Measurements from ENCODE around the gene PMF1.

DNA sequence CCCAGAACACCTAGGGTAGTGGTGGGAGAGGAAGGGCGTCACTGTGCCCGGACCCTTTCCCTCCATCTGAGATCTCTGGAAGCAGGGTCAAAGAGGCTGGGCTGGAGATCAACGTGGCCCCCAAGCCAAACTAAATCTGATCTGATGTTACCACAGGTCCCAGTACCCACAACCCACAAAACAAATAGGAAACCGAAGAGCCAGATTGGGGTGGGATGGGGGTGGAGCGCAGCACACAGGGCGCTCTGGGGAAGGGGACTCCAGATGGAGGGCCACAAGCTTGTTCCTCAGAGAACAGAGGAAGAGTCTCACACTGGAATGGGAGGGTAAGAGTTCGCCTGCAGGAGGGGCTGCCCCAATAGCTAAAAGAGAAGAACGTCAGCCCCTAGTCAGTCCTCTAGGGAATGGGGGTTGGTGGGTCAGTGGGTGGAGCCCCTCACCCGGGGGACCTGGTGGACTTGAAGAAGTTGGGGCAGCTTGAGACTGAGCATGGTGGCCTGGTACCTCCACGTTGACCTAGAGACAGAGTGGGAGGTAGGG, 33.5 kb downstream of the PMF1 start:
- TF ChIP-seq, protein P1, sequence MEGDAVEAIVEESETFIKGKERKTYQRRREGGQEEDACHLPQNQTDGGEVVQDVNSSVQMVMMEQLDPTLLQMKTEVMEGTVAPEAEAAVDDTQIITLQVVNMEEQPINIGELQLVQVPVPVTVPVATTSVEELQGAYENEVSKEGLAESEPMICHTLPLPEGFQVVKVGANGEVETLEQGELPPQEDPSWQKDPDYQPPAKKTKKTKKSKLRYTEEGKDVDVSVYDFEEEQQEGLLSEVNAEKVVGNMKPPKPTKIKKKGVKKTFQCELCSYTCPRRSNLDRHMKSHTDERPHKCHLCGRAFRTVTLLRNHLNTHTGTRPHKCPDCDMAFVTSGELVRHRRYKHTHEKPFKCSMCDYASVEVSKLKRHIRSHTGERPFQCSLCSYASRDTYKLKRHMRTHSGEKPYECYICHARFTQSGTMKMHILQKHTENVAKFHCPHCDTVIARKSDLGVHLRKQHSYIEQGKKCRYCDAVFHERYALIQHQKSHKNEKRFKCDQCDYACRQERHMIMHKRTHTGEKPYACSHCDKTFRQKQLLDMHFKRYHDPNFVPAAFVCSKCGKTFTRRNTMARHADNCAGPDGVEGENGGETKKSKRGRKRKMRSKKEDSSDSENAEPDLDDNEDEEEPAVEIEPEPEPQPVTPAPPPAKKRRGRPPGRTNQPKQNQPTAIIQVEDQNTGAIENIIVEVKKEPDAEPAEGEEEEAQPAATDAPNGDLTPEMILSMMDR (conservative IDR thresholded peaks at IDR 0.05): no peak
- TF ChIP-seq ZFX (IDR thresholded peaks at IDR 0.05): no peak
